GM23338 (cell line): Measurements from ENCODE around the gene ZBED5.

Source experiments
- CREB1 ChIP-seq: fragments of 250-450 bp; sonication (Bioruptor Pico); IDR thresholded peaks from 2 replicates; pipeline ENCODE4 v1.5.0; 2020; ENCODE audit warnings: low read depth, mild to moderate bottlenecking, moderate library complexity
- CTCF ChIP-seq, 2 experiments: fragments of 200-600 bp in 1 of 2; sonication (generic) in 1 of 2; conservative IDR thresholded peaks; 2 replicates each; pipeline versions ENCODE4 v1.5.1 to v1.6.1; 2016 to 2017; ENCODE audit warnings: antibody characterized with exemption in 2 of 2, low read depth in 2 of 2, mild to moderate bottlenecking in 2 of 2, moderate library complexity in 1 of 2
- ETS1 ChIP-seq: IDR thresholded peaks from 2 replicates; pipeline ENCODE4 v1.6.1; 2016; ENCODE audit warnings: antibody characterized with exemption
- EZH2 ChIP-seq: fragments of 200-600 bp; sonication (generic); IDR thresholded peaks from one replicate; pipeline ENCODE4 v1.8.0; 2017; ENCODE audit warnings: antibody characterized with exemption, mild to moderate bottlenecking, low read depth; ENCODE audit not compliant: unreplicated experiment
- EZH2phosphoT487 ChIP-seq: fragments of 200-600 bp; sonication (generic); IDR thresholded peaks from one replicate; pipeline ENCODE4 v1.8.1; 2018; ENCODE audit warnings: antibody characterized with exemption; ENCODE audit not compliant: unreplicated experiment
- JUNB ChIP-seq: IDR thresholded peaks from one replicate; pipeline ENCODE4 v1.6.1; 2016; ENCODE audit warnings: antibody characterized with exemption; ENCODE audit not compliant: unreplicated experiment
- REST ChIP-seq: IDR thresholded peaks from one replicate; pipeline ENCODE4 v1.6.1; 2018; ENCODE audit warnings: antibody characterized with exemption; ENCODE audit not compliant: unreplicated experiment
- STAT1 ChIP-seq: IDR thresholded peaks from one replicate; pipeline ENCODE4 v1.6.1; 2016; ENCODE audit warnings: antibody characterized with exemption; ENCODE audit not compliant: unreplicated experiment
- ZNF331 ChIP-seq: fragments of 250-450 bp; sonication (Bioruptor Pico); IDR thresholded peaks from 2 replicates; pipeline ENCODE4 v1.5.0; 2020; ENCODE audit warnings: low read depth, mild to moderate bottlenecking, moderate library complexity

GRCh38 chr11:10829139-10829538 lies 28.7 kb downstream of the ZBED5 start:
- TF ChIP-seq CREB1 (CRISPR knock-in tag) (no peak), CTCF (conservative IDR thresholded peaks at IDR 0.05; ENCODE audit: low read depth in 2 of 2) (no peak), REST (no peak), EZH2 (no peak), ETS1 (no peak), EZH2phosphoT487 (no peak), JUNB (no peak), ZNF331 (CRISPR knock-in tag) (no peak), STAT1 (no peak)
